Measurements from ENCODE around the gene NPAS3. TPM values are rescaled to one million over a fixed set of nuclear protein-coding genes. Genes with fewer than 3 reads are reported as not detected.

NPAS3 gene
- total RNA-seq, 2 experiments from 2014 or later = not detected

GRCh38 chr14:33515441-33515840 is 576.8 kb downstream of the NPAS3 start:
- CTCF ChIA-PET (ENCODE audit: unreplicated experiment) = no interaction called here
- BruUV-seq (replicated peaks) = no TSS peak

GRCh38 chr14:33515899-33516298 is 577.2 kb downstream of the NPAS3 start:
- DNase-seq (ENCODE audit: low spot score) = no peak
- no peak overlapping the region for H3K4me3 ChIP-seq (ENCODE audit: low read depth, low read length, poor library complexity, severe bottlenecking)
- no peak overlapping the region for H2AFZ ChIP-seq (ENCODE audit: low read length)
- H4K20me1 ChIP-seq (ENCODE audit: insufficient read depth, low read length) = no peaks in the 10 kb centered on the region
- H3K27ac ChIP-seq (ENCODE audit: low read depth, low read length, poor library complexity, severe bottlenecking) = no peak overlapping the region
- BruUV-seq (replicated peaks) = no TSS peak
- POLR2A ChIA-PET = interaction anchor here (0.5 kb wide), 1 partner anchor 273 kb away, joined by 3 read pairs; no protein-coding TSS in a partner anchor
- no peaks in the 10 kb centered on the region for H3K4me1 ChIP-seq (ENCODE audit: insufficient read depth, low read length, poor library complexity, severe bottlenecking)
- H3K9me3 ChIP-seq (ENCODE audit: low read length) = no peaks in the 10 kb centered on the region
- H3K36me3 ChIP-seq (ENCODE audit: insufficient read depth, low read length) = no peaks in the 10 kb centered on the region
- TF ChIP-seq CTCF (conservative IDR thresholded peaks at IDR 0.05; ENCODE audit: low read length) (no peak), EZH2phosphoT487 (IDR thresholded peaks at IDR 0.05; ENCODE audit: borderline replicate concordance, low read depth, low read length) (no peak)
- CTCF ChIA-PET (ENCODE audit: unreplicated experiment) = no interaction called here
- no peaks in the 10 kb centered on the region for H3K79me2 ChIP-seq (ENCODE audit: insufficient read depth, low read depth, low read length)
- H3K4me2 ChIP-seq (ENCODE audit: low read length) = no peak overlapping the region
- intact Hi-C loops (cut with micrococcal nuclease; ENCODE audit: unreplicated experiment) = no loop called here
- H3K9me2 ChIP-seq (ENCODE audit: insufficient read depth, low read length) = no peaks in the 10 kb centered on the region

More at GRCh38 chr14:33515441-33515840, 576.8 kb downstream of the NPAS3 start:
- intact Hi-C loops (cut with micrococcal nuclease; ENCODE audit: unreplicated experiment) = no loop called here
- Histone ChIP-seq H2AFZ (ENCODE audit: low read length) (no peak overlapping the region), H3K36me3 (ENCODE audit: insufficient read depth, low read length) (no peaks in the 10 kb centered on the region), H3K79me2 (ENCODE audit: insufficient read depth, low read depth, low read length) (no peaks in the 10 kb centered on the region), H3K27ac (ENCODE audit: low read depth, low read length, poor library complexity, severe bottlenecking) (no peak overlapping the region), H3K4me1 (ENCODE audit: insufficient read depth, low read length, poor library complexity, severe bottlenecking) (no peaks in the 10 kb centered on the region), H3K9me2 (ENCODE audit: insufficient read depth, low read length) (no peaks in the 10 kb centered on the region), H3K4me3 (ENCODE audit: low read depth, low read length, poor library complexity, severe bottlenecking) (no peak overlapping the region), H4K20me1 (ENCODE audit: insufficient read depth, low read length) (no peaks in the 10 kb centered on the region), H3K9me3 (ENCODE audit: low read length) (no peaks in the 10 kb centered on the region), H3K4me2 (ENCODE audit: low read length) (no peak overlapping the region)
- POLR2A ChIA-PET = no interaction called here
- no peak for DNase-seq (ENCODE audit: low spot score)
- TF ChIP-seq EZH2phosphoT487 (IDR thresholded peaks at IDR 0.05; ENCODE audit: borderline replicate concordance, low read depth, low read length) (no peak), CTCF (conservative IDR thresholded peaks at IDR 0.05; ENCODE audit: low read length) (no peak)

- no peaks in the 10 kb centered on the region for H3K9me2 ChIP-seq (ENCODE audit: insufficient read depth, low read length)
- no peak for DNase-seq (ENCODE audit: low spot score)
- H3K4me2 ChIP-seq (ENCODE audit: low read length) = no peak overlapping the region
- POLR2A ChIA-PET = no interaction called here
- H3K36me3 ChIP-seq (ENCODE audit: insufficient read depth, low read length) = no peaks in the 10 kb centered on the region
- no peak overlapping the region for H3K27ac ChIP-seq (ENCODE audit: low read depth, low read length, poor library complexity, severe bottlenecking)
- no peaks in the 10 kb centered on the region for H4K20me1 ChIP-seq (ENCODE audit: insufficient read depth, low read length)
- CTCF ChIA-PET (ENCODE audit: unreplicated experiment) = no interaction called here
- intact Hi-C loops (cut with micrococcal nuclease; ENCODE audit: unreplicated experiment) = no loop called here
- H3K4me1 ChIP-seq (ENCODE audit: insufficient read depth, low read length, poor library complexity, severe bottlenecking) = no peaks in the 10 kb centered on the region
- TF ChIP-seq CTCF (conservative IDR thresholded peaks at IDR 0.05; ENCODE audit: low read length) = no peak
- TF ChIP-seq EZH2phosphoT487 (IDR thresholded peaks at IDR 0.05; ENCODE audit: borderline replicate concordance, low read depth, low read length) = no peak
- H3K9me3 ChIP-seq (ENCODE audit: low read length) = no peaks in the 10 kb centered on the region
- no peak overlapping the region for H2AFZ ChIP-seq (ENCODE audit: low read length)
- no peaks in the 10 kb centered on the region for H3K79me2 ChIP-seq (ENCODE audit: insufficient read depth, low read depth, low read length)
- no peak overlapping the region for H3K4me3 ChIP-seq (ENCODE audit: low read depth, low read length, poor library complexity, severe bottlenecking)
- BruUV-seq (replicated peaks) = no TSS peak
These were observed 578.3 kb downstream of the NPAS3 start for GRCh38 chr14:33516898-33517436.
